CD4-positive, alpha-beta T cell treated with Interleukin-15 for 1 hour (primary cell): ENCODE measurements around the gene COMMD6.
"Not testable (repeated sequence)": the region's sequence is repeated elsewhere in the genome, so short reads cannot be mapped to it uniquely, and the experiment has no call there.

ENCODE experiments used
- DNase-seq: peaks from one replicate; pipeline ENCODE4 v3.0.0-alpha.2; 2020

COMMD6 gene

GRCh38 chr13:75537401-75538365, at the start of gene COMMD6:
Gene COMMD6, minus strand, starts transcription at chr13:75537841. Its CDS starts 36 bp downstream, at chr13:75537805.
- DNase-seq, result peak; percentile 56

GRCh38 chr13:75585153-75585552, 47.5 kb upstream of the COMMD6 start:
- DNase-seq, result no peak

DNA sequence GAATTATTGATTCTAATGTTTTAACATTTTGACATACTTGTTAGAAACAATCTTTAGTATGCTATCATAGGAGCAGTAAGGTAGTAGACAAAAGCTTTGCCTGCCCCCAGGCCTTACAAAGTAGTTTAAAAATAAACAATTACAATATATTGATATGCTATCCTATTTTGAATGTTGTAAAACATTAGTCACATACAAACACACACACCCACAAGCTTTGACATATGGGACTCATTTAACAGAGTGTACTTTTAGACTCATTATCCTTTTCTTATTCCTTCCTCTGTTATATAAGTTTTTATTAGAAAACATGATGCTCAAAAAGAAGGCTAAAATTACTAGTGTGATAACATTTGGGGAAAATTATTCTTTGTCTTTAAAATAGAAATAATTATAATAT, 45.5 kb upstream of the COMMD6 start:
- no peak for DNase-seq

DNA sequence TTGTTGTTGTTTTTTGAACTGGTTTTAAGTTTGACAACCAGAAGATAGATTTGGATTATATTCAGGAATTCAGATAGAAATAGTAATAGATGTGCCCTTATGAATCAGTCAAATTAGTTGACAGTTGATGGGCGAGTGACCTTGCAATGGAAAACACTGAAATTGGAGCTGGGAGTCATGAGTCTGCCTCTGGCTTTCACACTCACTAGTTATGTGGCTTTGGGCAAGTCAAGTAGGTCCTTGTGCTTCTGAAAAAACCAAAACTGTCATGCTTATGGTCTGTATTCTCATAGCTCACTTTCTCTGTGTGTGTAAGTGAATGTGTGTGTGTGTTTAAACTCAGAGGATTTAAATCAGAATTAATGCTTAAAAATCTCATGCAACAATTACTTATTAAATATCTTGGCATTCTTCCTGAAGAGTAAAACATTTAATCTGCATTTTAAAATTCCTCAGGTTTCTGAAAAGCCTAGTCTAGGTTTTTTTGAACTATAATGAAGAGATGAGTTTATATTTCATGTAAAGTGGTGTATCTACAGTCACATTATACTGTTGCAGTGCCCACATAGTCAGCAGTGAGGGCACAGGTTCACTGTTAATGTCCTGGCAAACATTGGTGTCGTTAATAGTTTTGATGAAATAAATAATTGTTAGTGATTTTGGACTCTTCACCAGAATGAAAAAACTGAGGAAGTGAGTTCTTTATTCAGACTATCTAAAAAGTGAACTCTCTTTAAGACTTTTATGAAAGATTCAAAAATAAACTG, 44.4 kb upstream of the COMMD6 start:
- no peak for DNase-seq

GRCh38 chr13:75579529-75579928, 41.9 kb upstream of the COMMD6 start:
- DNase-seq, result no peak

DNA sequence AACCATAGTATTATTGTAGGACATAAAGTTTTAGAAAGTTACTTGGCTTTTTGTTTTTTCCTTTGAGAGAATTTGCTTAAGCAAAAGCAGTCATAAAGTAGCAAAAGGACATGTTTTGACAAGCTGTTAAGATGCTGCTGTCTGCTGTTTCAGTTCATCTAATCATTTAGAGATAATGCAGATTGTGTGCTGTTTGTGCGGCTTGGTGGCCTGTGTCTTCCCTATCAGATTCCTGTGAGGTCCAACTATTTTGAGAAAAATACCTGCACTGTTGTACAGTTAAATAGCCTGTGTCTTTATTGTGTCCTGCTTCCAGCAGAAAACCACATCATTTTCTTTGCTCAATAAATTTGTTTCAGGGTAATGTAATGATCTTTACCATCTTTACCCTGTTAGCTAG, 31.9 kb upstream of the COMMD6 start:
- no peak for DNase-seq

DNA sequence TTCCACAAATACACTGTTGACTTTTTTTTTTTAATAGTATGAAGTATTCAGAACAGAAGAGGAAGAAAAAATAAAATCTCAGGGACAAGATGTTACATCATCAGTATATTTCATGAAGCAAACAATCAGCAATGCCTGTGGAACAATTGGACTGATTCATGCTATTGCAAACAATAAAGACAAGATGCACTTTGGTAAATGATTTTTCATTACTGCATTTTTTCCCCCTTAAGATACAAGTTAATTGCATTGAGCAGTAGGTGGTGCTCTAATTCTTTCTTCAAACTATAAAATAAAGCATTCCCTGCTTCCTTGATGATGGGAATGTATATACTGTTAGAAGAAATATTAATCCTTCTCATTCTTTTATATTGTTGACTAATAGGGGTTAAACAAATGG, 29.0 kb upstream of the COMMD6 start:
- DNase-seq, result no peak

DNA sequence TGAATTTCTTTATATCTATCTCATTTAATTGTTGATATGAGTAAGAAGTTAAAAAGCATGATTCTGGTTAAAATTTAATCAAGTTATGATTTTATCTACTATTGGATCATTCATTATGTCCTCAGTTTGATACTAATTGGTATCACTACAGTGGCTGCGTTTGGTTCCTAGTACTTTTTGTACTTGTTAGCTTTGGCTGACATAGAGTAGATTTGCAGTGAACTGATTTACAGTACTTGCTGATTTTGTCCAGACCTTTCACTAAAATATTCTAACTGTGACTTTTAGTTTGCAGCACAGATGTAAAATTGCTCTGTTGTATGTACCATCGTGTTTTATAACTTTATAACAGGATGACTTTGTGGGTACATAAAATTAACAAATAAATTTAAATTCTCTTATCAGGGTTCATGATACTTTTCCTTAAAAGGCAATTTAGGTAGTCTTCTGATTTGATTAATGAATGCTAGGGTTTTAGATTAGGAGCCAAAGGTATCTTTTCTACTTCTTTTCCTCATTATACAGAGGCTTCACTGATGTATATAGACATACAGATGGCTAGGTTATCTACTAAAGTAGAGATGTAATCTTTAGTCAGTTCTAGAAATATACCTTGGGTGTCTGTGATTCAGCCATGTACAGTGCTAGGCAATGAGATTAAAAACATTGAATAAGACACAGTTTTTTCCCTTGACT, 20.7 kb upstream of the COMMD6 start:
- no peak for DNase-seq

GRCh38 chr13:75556961-75557360, 19.3 kb upstream of the COMMD6 start:
- no peak for DNase-seq

GRCh38 chr13:75555836-75556235, 18.2 kb upstream of the COMMD6 start:
- DNase-seq, result no peak

DNA sequence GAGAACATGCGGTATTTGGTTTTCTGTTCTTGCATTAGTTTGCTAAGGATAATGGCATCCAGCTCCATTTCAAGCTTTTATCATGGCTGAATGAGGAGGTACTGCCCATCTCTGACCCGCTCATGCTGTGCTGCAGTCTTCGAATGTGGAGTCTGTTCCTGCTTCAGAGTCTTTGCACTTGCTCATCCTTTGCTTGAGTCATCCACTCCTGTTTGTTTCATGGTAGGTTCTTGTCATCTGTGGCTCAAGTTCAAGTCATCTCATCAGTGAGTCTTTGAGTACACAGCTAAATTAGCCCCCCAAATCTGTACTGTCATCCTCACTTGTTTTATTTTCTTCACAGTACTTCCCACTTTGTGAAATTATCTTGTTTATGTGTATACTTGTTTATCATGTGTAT, 17.3 kb upstream of the COMMD6 start:
- DNase-seq, result no peak

GRCh38 chr13:75554464-75554863, 16.8 kb upstream of the COMMD6 start:
- DNase-seq, result no peak

DNA sequence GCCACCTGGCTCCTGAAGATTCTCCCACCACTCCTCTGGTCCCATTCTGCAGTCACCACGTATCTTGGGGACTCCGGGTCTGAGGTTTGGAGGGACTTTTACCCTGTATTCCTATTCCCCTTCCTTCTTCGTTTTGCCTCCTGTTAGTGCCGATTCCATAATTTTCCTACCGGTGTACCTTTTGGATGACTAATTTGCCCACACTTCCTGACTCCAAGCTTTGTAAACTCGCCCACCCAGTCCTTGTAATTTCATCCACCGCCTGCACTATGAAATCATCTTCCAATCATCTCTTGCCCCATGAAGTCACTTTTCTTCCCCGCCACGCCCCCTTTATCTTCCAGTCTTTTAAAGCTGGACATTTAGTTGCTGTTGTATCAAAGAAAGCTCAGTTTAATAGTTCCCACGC, 12.5 kb upstream of the COMMD6 start:
- no peak for DNase-seq

DNA sequence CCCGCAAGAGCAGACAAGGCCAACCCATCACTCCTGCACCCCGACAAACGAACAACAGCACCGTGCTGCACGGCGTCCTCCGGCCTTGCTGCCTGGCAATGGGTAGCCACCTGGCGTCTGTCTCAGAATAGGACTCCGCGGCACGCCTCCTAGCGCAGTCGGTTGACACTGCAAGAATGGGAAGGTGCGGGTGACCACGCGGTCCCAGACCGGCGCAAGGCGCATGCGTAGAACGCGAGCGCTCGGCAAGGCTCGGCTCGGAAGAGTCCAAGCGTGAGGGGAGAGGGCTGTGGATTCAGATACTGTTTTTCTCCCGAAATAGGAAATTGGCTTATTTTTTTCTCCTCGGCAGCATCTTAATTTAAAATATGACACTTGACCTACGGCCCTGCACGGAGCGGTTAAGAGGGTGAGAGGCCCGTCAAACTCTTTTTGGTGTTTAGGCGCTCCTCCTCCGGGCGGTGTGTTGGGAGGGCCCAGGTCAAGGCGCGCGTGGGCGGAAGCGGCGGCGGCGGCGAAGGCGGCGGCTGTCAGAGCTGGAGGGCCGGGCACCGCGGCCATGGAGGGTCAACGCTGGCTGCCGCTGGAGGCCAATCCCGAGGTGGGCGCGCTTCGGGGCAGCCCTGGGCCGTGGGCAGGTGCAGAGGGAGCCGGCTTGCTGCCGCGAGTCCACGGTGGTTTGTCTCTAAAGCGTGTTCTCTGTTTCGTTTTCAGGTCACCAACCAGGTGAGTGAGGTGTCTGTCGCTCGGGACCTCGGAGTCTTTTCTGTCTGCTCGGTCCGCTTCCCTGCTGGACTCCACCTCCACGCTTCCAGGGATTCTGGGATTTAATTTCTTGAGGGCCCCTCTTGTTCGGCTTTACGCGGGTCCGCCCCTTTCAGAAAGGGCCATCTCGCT, 11.9 kb upstream of the COMMD6 start, which contains the start of gene UCHL3:
Gene UCHL3, plus strand, starts transcription at position 530 of the 897 bp plus-strand sequence. Its CDS starts 30 bp downstream, at position 560.
- peak; percentile 96 for DNase-seq

DNA sequence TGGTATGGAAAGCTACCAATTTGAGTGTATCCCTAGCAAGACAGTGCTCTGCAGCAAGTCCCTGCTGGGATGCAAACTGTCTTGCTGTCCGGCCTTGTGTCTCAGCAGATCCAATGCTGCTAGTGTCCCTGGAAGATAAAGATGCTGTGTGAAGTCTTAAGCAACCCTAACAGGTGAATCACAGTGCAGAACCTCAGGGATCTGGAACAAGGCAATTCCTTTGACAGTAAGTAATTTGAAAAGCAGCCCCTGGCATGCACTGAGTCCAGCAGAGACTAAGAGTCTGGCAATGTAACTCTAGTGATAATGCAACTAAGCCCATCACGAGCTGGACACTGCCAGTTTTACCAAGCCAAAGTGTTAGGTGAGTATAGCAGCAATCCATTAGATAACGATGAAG, 10.3 kb upstream of the COMMD6 start:
- no peak for DNase-seq

DNA sequence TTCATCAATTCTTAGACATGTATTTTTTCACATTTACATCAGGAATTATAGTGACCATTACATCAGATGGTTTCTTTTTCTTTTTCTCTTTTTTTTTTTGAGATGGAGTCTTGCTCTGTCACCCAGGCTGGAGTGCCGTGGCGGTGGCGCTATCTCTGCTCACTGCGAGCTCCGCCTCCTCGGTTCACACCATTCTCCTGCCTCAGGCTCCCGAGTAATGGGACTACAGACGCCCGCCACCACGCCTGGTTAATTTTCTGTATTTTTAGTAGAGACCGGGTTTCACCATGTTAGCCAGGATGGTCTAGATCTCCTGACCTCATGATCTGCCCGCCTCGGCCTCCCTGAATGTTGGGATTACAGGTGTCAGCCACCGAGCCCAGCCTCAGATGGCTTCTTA, 7.7 kb upstream of the COMMD6 start:
- not testable (repeated sequence) for DNase-seq

DNA sequence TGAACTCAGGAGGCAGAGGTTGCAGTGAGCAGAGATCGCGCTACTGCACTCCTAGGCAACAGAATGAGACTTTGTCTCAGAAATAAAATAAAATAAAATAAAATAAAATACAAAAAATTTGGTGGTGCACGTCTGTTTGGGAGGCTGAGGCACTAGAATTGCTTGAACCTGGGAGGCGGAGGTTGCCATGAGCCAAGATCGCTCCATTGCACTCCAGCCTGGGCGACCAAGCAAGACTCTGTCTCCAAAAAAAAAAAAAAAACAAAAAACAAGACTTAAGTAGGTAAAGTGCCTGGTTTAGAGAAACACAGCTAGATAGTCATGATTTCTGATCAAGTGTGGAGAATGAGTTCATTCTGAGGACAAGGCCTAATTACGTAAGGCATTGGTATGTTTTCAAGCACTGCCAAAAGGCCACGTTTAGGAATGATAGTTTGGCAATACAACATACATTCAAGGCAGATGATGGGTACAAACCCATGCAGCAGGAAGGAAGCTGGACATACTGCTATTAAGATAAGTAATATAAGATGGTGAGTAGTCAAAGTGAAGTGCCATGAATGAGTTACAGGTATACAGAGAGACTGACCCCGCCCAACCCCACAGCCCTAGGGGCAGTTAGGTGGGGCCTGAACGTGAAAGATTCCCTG, 7.2 kb upstream of the COMMD6 start:
- DNase-seq, result no peak

- DNase-seq, result no peak
Observed at GRCh38 chr13:75541961-75542360, 4.3 kb upstream of the COMMD6 start.

DNA sequence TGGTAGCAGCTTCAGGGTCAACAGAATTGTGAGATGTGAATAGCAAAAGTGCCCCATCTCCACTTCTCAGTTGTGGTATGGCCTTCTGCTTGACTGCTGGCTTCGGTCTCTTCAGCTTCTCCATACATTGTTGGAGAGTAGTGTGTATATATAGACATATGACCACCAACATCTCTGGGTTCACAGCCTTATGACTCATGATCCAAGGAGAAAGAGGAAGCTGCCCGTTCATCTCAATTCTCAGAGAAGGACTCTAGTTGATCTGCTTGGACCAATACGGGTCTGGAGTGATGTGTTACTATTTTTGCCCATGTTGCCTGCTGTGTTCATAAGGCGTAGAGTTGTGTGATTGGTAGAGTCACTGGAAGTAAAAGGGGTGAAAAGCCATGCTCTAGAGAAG, 3.6 kb upstream of the COMMD6 start:
- DNase-seq, result peak; percentile 30

DNA sequence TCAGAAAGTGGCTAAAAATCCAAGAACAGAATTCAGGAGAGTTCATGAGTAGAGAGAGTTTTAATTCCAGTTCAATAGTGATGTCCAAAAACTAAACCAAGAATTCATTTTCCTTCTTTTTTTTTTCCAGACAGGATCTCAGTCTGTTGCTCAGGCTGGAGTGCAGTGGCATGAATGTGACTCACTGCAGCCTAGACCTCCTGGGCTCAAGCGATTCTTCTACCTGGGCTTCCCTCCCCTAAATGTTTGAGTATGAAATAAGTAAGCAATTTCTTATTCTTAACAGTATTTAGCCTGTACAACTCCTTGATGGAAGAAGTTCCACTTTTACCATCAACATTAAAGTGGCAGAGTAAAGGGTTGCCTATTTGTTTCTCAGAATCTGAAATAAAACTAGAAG, 3.8 kb downstream of the COMMD6 start:
- DNase-seq, result no peak

DNA sequence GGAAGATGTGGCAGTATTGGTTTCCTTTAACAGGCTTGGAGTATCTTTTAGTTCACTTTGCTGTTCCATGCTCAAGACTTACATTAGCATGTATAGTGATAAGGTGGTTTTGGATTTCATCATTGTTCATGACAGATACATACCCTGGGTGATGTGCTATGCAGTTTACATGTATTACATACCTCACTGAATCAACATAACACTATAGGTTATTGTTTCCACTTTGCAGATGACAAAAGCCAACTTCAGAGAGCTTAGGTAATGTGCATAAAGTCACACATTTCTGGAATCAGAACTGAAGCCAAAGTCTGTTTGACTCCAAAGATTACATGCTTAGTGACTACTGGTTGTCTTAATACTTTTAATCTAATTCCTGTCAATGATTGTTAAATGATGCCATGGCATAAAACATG, 7.1 kb downstream of the COMMD6 start:
- DNase-seq, result no peak

DNA sequence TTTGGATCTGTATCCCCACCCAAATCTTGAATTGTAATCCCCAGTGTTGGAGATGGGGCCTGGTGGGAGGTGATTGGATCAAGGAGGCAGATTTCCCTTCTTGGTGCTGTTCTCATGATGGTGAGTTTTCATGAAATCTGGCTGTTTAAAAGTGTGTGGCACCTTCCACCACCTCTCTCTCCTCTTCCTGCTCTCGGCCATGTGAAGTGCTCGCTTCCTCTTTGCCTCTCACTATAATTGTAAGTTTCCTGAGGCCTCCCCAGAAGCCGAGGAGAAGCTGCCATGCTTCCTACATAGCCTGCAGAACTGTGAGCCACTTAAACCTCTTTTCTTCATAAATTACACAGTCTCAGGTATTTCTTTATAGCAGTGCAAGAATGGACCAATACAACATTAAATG, 15.7 kb downstream of the COMMD6 start:
- no peak for DNase-seq
